ENCODE measurements around the gene CUL2.

The CUL2 gene

GRCh38 chr10:35019041-35020024 lies 70.8 kb downstream of the CUL2 start:
- no peak for TF ChIP-seq CTCF (IDR thresholded peaks at IDR 0.05; ENCODE audit: extremely low read depth, insufficient read depth, missing control alignments)
- in situ Hi-C loops (cut with MboI; ENCODE audit: low pct_unique_long_range_greater_than_20kb, low sequenced_read_pairs, unreplicated experiment): no loop called here
- DNase-seq (ENCODE audit: low spot score): no peak

- no peak for TF ChIP-seq CTCF (IDR thresholded peaks at IDR 0.05; ENCODE audit: extremely low read depth, insufficient read depth, missing control alignments)
- DNase-seq (ENCODE audit: low spot score): no peak
Observed at GRCh38 chr10:35017608-35018007, 72.5 kb downstream of the CUL2 start.

GRCh38 chr10:35015843-35016408 lies 74.2 kb downstream of the CUL2 start:
- in situ Hi-C loops (cut with MboI; ENCODE audit: low pct_unique_long_range_greater_than_20kb, low sequenced_read_pairs, unreplicated experiment): no loop called here
- TF ChIP-seq CTCF (IDR thresholded peaks at IDR 0.05; ENCODE audit: extremely low read depth, insufficient read depth, missing control alignments): no peak

More at GRCh38 chr10:35017608-35018007, 72.5 kb downstream of the CUL2 start:
- in situ Hi-C loops (cut with MboI; ENCODE audit: low pct_unique_long_range_greater_than_20kb, low sequenced_read_pairs, unreplicated experiment): no loop called here

GRCh38 chr10:35012781-35013180 lies 77.4 kb downstream of the CUL2 start:
- DNase-seq (ENCODE audit: low spot score): no peak
- in situ Hi-C loops (cut with MboI; ENCODE audit: low pct_unique_long_range_greater_than_20kb, low sequenced_read_pairs, unreplicated experiment): no loop called here
- TF ChIP-seq CTCF (IDR thresholded peaks at IDR 0.05; ENCODE audit: extremely low read depth, insufficient read depth, missing control alignments): no peak

More at GRCh38 chr10:35015843-35016408, 74.2 kb downstream of the CUL2 start:
- no peak for DNase-seq (ENCODE audit: low spot score)

GRCh38 chr10:35011771-35012191 lies 78.4 kb downstream of the CUL2 start:
- no peak for DNase-seq (ENCODE audit: low spot score)
- no peak for TF ChIP-seq CTCF (IDR thresholded peaks at IDR 0.05; ENCODE audit: extremely low read depth, insufficient read depth, missing control alignments)
- in situ Hi-C loops (cut with MboI; ENCODE audit: low pct_unique_long_range_greater_than_20kb, low sequenced_read_pairs, unreplicated experiment): no loop called here

GRCh38 chr10:35007858-35008301 lies 82.3 kb downstream of the CUL2 start:
- no peak for DNase-seq (ENCODE audit: low spot score)
- no peak for TF ChIP-seq CTCF (IDR thresholded peaks at IDR 0.05; ENCODE audit: extremely low read depth, insufficient read depth, missing control alignments)
- in situ Hi-C loops (cut with MboI; ENCODE audit: low pct_unique_long_range_greater_than_20kb, low sequenced_read_pairs, unreplicated experiment): no loop called here

Measured in GM13977 (cell line).